Stimulated activated naive CD4-positive, alpha-beta T cell treated with Interleukin-2 at 50 U/mL for 16 hours (primary cell): ENCODE measurements around the gene BDH1.
"Not testable (repeated sequence)": the region's sequence is repeated elsewhere in the genome, so short reads cannot be mapped to it uniquely, and the experiment has no call there.

ENCODE experiments used
- DNase-seq: peaks from one replicate; lab custom pipeline; 2025; lab: John Stamatoyannopoulos, UW

The BDH1 gene

DNA sequence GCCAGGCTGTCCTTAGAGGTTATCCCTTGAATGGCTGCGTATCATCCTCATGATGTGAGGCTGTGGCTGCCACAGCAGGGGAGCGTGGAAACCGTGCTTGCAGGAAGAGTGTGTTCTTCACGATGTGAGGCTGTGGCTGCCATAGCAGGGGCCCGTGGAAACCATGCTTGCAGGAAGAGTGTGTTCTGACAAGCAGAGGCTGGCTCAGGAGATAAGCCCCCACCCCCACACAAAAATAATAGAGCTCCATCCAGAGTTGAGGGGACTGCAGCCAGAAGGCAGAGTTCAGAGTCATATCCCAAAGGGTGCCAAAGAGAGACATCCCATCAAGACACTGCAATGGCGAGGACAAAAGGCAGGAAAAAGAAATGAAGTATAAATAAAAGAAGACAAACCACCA is 22.6 kb upstream of the BDH1 start:
- no peak for DNase-seq

DNA sequence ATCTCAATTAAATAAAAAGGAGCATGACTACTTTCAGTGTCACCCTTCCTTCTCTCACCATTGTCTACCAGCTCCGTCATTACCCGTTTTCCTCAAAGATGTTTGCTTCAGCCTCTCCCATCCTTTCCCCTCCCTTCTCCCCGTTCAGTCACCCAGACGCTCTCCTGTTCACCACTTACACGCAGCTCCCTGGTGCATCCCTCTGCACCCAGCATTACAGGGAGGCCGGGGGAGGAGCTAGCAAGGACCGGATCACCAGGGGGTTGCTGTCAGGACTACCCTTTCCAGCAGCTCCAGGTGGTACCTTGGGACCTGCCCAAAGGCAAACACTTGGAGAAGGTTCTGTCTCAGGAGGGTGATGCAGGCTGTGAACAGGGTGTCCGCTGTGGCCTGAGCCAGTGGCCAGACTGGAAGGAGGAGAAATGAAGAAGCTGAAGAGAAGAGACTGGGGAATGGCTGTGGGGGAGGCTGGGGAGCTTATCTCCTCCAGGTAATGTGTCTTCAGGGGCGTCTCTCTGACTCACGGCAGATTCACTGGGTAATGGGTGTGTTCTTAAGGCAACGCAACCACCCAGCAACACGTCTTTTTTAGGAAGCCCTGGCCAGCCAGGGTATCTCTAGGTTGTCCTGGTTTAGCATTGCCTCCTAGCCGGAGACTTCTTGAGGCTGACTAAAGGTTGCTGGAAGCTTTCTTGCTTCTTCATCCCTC is 21.8 kb upstream of the BDH1 start:
- no peak for DNase-seq

DNA sequence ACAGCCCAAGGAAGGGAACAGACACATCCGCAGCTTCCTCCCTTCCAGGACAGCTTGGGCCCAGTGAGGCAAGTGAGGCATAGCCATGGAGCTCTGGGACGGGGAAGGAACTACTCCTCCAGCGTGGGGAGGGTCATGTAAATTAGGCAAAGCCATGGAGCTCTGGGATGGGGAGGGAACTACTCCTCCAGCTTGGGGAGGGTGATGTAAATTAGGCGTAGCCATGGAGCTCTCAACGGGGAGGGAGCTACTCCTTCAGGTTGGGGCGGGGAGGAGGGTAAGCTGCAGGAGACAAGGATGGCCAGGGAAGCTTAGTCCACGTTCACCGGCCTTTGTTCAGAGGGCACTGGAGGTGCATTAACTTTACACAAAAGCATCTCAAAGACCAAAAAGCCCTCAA is 21.1 kb upstream of the BDH1 start:
- no peak for DNase-seq

DNA sequence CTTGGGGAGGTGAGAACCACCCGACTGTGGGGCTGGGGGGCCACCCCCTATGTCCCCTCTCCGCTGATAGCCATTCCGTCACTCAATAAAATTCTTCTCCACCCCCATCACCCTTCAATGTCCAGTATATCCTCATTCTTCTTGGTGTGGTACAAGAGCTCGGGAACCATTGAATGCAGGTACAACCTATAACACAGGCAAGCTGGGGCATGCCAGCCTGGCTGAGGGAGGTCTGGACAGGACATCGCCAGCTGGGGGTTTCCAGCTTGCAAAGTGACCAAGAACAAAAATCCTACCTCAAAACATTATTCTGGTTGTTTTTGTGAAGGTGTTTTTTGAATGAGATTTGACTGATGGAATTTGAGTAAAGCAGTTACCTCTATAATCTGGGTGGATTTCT is 19.6 kb upstream of the BDH1 start:
- DNase-seq: no peak

DNA sequence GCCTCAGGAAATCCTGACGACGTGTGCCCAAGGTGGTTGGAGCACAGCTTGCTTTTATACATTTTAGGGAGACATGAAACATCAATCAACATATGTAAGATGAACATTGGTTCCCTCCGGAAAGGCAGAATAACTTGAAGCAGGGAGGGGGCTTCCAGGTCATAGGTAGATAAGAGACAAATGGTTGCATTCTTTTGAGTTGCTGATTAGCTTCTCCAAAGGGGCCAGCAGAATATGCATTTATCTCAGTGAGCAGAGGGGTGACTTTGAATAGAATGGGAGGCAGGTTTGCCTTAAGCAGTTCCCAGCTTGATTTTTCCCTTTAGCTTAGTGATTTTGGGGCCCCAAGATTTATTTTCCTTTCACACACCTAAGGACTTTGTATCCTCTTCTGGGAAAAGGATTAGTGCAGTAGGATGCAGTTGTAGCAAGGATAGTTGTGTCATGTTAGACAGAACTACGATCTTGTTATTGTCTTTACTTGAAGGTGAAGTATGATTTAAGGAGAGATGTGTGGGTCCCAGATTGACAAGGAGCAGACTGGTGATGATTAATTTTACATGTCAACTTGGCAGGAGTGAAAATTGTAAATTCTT is 18.7 kb upstream of the BDH1 start:
- not testable (repeated sequence) for DNase-seq

DNA sequence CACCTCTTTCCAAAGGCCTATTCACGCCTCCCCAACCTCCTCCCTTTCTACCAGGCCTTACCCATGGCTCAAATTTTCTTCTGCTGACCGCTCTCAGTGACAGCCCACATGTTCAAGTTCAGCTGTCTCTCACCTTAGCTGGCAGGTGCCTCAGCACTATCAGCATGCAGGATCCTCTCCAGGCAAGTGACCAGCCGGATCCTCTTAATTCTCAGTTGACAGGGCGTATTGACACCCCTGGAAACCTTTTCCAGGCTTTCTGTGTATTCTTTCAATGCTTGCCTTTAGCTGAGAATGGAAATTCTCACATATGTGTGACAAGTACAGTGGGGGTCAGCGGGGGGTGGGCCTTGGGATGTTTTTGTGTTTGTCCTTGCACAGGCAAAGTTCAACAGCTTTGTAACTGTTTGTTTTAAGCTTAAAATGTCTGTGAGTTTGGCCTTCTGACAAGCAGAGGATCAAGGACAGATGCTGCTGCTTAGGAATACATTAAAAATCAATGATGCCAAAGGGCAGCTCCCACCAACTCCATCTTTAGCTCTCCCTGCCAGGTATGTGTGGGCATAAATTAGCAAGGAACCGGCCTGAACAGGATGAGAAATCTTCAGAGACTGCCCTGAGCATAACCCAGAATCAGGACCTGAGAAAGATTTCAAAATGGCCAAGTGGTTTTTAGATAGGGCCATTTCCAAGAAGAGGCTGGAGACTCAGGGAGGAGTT is 17.4 kb upstream of the BDH1 start:
- DNase-seq: no peak

DNA sequence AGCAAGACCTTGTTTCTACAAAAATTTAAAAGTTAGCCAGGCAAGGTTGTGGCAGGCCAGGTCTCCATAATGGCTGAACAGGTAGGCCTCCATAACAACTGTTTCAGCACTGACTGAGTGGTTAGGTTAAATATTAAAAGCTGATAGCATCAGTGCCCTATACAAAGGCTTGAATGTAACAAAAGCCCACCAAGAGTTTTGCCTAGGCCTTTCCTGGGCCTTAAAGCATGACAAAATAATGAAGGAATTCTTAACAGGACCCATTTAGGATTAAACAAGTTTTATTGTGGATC is 16.1 kb upstream of the BDH1 start:
- DNase-seq: not testable (repeated sequence)

DNA sequence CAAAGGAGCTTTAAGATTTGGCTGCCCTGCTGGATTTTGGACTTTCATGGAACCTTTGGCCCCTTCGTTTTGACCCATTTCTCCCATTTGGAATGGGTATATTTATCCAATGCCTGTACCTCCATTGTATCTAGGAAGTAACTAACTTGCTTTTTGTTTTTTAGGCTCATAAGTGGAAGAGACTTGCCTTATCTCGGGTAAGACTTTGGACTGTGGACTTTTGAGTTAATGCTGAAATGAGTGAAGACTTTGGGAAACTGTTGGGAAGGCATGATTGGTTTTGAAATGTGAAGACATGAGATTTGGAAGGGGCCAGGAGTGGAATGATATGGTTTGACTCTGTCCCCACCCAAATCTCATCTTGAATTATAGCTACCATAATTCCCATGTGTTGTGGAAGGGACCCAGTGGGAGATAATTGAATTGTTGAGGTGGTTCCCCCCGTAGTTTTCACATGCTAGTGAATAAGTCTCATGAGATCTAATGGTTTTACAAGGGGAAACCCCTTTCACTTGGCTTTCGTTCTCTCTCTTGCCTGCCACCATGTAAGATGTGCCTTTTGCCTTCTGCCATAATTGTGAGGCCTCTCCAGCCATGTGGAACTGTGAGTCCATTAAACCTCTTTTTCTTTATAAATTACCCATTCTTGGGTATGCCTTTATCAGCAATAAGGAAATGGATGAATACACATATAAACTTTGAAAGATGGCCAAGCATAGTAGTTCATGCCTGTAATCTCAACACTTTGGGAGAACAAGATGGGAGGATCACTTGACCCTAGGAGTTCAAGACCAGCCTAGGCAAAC is 15.5 kb upstream of the BDH1 start:
- DNase-seq: not testable (repeated sequence)

DNA sequence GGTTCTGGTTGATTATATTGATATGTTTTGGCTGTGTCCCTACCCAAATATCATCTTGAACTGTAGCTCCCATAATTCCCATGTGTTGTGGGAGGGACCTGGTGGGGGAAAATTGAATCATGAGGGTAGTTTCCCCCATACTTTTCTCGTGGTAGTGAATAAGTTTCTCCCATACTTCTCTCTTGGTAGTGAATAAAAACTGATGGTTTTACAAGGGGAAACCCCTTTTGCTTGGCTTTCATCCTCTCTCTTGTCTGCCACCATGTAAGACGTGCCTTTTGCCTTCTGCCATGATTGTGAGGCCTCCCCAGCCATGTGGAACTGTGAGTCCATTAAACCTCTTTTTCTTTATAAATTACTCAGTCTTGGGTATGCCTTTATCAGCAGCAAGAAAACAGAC is 13.7 kb upstream of the BDH1 start:
- not testable (repeated sequence) for DNase-seq

DNA sequence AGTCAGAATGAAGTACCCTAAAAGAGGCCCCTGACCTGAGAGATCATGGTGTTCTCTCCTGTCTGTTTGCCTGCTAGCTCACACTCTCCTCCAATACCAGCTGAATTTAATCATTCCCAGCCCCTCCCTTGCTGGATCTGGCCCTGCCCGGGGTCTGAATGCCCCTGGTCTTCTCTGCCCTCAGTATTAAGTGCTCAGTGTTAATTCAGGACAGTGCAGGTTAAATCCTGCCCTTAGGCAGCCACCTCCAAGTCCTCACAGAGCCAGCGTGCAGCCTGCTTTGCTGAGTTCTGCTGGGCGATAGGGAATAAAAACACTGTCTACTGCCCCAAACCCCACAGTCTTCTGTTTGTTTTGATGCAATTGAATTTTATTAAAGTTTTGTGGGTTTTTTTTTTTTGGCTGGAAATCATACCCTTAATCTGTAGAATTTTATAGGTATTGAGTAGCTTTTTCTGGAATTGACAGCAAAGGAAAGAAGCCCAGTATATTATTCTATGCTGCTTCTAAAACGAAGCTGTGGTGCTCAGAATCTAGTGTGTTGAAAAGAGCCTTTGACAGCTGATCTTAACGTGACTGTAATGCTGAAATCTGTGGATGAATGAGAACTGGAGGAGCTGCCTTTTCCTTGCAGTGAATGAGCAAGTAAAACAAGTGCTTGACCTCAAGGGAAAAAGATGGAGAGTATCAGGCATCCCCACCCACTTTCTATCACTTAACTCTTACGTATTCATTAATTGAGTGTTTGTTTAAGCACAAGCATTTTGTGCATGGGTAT is 12.3 kb upstream of the BDH1 start:
- DNase-seq: no peak

DNA sequence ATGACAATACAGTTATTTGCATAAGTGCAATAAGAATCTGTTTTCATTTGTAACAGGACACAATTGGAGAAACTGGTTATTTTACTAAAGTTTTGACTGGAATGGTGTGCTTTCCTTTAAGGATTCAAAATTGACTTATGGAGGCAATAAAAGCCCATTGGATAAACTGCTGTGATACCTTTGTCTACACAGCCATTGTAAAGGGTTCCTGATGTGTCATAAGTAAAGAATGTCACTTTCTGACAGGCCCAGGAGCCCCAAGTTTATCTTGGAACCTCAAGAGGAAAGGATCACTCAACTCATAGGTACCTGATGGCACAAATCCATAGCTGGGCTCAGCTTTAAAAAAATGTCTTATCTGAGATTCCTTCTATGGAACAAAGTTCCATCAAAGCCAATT is 10.4 kb upstream of the BDH1 start:
- DNase-seq: not testable (repeated sequence)

DNA sequence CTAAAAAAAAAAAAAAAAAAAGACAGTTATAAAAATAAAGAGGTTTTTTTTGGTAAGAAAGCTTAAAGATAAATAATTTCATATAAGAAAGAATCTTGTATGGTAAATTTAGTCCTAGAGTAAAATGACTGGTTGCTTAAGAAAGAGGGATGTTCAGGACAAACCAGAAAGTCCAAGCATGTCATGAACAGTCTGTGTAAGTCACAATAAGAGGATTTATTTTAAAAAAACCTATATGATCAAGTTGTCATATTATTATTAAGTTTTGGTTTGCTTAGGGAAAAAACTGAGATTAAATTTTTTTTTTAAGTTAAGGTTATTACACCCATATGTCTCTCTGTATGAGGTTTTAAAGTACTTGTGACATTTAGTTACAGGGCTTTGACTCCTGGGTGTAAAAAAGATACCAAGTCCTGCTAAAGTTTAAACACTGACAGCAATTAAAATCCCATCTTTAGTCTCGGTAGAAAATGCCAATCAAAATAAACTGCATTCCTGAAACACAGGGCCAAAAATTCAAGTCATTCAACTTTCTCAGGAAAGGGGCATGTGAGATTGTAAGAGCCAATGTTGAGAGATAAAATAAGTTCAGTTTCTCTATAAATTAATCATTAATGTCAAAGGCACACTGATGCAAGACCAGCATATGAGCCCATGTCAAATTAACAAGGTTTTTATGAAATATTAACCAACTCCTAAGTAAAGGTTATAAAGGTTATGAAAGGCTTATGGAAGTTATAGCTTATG is 8.5 kb upstream of the BDH1 start:
- DNase-seq: no peak

DNA sequence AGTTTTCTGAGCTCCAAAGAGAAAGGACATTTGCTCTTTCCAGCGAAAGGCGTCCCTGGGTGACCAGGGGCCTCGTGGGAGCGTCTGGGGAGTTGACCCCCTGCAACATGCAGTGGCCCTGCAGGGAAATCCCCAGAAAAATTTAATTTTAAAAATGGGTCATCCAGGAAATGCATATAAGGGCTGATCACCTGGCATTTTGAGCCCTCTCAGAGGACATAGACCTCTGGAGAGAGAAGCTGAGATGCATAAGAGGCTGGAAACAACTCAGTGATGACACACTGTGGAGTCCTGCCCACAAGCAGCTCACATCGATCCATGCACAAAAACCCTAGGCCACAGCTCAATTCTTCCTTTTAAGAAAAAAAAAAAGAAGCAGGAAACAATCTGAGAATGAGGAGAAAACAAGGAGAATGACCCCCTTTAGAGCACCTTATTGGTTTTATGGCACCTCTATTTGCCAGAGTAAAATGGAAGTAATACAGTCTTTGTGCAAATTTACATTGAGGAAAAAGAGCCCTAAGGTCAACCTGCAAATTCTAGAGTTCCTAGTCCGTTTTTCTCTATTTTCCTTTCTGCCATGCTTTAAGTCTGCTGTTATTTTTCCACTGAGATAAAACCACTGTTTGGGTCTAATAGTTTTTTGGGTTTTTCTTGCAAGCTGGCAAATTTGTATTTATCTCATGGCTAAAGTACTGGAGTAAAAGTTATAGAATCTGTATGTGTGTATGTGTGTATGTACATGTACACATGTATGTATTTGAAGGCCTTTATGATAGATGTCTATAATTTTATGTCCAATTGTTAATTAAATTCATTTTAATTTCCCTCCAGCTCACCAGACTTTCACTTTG is 6.9 kb upstream of the BDH1 start:
- no peak for DNase-seq

DNA sequence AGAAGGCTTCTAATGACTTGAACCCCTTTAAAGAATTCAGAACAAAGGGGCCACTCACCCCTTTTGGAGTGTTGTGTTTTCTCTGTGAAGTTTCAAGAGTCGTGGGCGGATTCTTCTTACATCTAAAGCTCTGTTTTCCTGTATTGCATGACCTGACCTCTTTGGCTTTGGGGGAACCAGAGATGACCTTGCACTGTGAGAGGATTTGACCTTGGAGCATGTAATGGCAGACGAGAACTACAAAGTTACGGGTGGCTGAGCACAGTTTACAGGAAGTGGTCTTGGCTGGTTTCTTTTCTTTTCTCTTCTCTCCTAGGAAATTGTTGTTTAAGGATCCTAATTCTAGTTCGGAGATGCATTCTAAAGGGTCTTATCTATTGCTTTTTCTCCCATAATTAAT is 6.2 kb upstream of the BDH1 start:
- no peak for DNase-seq

DNA sequence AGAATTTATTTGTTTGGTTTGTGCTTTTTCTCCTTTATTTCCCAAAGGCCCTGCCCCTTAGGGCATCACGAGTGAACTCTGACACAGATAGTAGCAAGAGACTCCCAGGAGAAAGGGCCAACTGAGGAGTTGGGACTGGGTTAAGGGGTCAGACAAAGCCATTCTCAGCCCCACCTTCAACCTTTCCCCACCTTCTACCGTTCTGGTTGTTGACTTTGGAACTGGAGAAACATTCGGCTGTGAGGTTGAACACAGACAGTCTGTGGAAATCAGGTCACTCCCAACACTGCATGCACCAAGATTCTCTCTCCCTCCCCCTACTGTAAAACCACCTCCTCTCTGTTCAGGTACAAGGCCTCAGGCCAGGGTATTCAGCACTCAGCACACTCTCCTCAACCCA is 3.9 kb upstream of the BDH1 start:
- no peak for DNase-seq

DNA sequence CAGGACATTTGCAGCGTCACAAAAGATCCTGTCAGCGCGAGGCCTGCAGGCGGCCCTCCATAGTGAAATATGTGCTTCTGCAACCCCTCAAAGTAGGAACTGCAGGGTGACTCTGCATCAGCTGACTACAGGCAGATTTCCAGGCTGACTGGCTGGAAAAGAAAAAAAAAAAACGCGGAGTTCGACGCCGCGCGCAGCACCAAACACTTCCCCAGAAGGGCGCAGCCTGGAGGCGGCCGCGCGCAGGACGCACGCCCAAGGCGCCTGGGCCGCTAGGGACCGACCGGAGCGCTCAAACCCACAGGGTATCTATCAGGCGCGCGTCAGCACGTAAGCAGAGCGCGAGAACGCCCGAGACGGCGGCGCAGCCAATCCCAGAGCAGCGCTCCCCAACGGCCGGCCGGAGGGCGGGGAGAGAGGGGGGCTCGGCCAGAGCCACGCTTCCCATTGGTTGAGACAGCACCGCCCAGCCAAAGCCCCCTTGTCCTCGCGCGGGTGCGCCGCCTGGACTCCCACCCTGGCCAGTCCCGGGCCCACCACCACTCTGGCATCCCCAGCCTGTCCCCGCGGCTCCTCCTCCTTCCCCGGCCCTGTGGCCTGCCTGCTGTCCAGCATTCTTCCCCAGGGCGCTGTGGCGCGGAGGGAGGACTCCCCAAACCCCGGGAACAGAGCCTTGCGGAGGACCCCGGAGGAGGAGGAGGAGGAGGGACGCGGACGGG is 1.0 kb downstream of the BDH1 start:
- DNase-seq: peak; percentile 93

DNA sequence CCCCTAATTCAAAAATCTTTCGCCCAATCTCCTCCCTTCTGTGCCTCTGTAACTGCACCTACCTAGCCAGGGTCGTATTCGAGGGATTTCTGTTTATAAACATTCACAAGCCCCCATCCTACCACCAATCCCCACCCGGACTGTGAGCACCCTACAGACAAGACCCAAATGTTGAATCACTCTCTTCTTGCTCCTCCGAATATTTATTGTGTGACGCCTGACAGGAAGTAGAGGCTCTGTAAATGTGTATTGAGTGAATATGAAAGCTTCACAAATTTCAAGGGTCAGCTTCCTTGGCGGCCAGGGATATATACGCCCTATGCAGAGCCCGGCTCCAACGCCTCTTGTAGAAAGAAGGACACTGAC is 1.6 kb downstream of the BDH1 start:
- no peak for DNase-seq

DNA sequence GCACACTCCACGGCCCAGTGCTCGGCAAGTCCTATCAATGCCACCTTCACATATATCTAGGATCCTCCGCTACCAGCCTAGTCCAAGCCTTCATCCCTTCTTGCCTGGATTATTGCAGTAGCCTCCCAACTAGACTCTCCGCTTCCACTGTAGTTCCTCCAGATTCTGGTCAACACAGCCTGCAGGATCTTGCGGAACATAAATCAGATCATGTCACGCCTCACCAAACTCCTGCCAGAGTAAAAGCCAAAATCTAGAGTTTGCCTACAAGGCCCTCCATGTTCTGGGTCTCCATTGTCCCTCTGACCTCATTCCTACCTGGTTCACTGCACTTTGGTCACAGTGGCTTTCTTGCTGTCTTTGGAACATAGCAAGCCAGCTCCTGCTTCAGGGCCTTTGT is 3.6 kb downstream of the BDH1 start:
- no peak for DNase-seq

DNA sequence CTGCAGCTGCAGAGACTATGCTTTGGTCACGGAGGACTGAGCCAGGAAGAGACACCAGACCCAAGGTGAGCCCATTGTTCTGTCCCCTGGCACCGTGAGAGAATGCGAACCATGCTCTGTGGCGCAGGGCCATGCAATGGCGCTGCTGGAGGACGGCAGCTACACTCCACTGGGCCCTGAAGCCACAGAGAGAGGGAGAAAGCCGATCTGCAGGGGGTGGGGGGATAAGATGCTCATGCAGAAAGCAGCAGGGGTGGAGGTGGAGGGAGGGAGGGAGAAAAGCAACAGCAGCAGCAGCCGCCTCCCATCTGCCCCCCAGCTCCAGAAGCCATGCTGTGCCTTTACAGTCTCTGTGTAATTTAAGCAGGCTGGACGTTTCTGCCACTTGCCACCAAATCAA is 5.3 kb downstream of the BDH1 start:
- DNase-seq: no peak
